HG02840 (cell line): Measurements from ENCODE around the gene SEC23A.
"Not testable (repeated sequence)": the region's sequence is repeated elsewhere in the genome, so short reads cannot be mapped to it uniquely, and the experiment has no call there.

ENCODE experiments used
- ATAC-seq: cut with Tn5 transposase; IDR thresholded peaks from one replicate; pipeline ENCODE4 v1.9.1; 2021; ENCODE audit warnings: mild to moderate bottlenecking, moderate library complexity, moderate number of reproducible peaks; ENCODE audit not compliant: unreplicated experiment, low FRiP score

The SEC23A gene

DNA sequence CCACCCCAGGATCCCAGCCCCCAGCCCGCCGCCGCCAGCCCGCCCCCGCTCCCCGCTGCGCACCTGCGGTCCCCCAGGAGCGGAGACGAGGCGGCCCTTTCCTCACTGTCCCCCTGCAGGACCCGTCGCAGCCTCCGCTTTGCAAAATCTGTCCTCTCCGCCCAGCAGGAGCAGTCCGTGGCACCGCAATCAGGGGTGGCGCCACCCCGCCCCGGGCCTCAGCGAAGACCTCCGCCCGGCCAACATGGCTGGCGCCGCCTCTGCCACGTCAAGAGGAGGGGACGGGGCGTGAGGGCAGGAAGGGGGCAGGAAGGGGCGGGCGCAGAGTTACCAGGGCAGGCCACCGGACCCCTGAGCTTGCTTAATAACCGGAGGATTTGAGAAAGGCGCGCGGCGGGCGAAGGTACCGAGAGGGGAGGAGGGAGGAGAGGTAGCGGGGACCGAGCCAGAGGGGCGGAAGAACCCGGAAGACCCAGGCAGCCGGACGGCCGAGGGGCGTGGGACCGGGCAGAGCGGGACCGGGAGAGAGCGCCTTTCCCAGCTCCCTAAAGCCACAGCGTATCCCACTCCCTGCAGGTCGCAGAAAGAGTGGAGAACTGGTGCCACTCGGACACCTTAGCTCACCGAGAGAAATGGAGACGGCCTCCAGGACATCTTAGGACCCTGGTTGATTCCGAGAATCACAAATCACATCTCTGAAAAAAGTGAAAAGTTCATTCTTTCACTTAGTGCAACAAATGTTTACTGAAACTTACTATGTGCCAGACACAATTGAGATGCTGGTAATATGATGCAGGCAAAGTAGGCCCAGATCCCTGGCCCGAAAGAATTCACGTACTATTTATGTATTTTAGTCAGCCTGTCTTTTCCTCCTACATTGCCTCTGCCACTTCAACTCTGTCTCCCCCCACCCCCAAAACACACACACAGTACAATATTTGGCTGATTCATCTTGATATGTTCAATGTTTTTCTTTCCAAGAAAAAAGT lies at the start of gene SEC23A:
Gene SEC23A (minus strand): TSS at position 267 of the 989 bp plus-strand sequence. CDS start 7,117 bp downstream, outside the sequence.
- peak; percentile 91 for ATAC-seq

- ATAC-seq = no peak
Measured at GRCh38 chr14:39145266-39145966, 42.4 kb upstream of the SEC23A start.

DNA sequence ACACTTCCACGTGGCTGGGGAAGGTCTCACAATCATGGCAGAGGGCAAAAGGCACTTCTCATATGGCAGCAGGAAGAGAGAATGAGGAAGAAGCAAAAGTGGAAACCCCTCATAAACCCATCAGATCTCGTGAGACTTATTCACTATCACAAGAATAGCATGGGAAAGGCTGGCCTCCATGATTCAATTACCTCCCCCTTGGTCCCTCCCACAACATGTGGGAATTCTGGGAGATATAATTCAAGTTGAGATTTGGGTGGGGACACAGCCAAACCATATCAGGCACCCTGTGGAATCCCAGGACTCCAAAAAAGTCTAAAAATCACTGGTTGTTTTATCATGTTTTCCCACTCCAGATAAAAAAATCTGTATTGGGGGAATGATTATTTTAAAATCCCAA lies 40.2 kb upstream of the SEC23A start:
- not testable (repeated sequence) for ATAC-seq

DNA sequence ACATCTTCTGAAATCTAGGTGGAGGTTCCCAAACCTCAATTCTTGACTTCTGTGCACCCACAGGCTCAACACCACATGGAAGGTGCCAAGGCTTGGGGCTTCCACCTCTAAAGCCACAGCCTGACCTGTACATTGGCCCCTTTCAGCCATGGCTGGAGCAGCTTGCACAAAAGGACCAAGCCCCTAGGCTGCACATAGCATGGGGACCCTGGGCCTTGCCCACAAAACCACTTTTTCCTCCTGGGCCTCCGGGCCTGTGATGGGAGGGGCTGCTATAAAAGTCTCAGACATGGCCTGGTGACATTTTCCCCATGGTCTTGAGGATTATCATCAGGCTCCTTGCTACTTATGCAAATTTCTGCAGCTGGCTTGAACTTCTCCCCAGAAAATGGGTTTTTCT lies 38.6 kb upstream of the SEC23A start:
- ATAC-seq = not testable (repeated sequence)

DNA sequence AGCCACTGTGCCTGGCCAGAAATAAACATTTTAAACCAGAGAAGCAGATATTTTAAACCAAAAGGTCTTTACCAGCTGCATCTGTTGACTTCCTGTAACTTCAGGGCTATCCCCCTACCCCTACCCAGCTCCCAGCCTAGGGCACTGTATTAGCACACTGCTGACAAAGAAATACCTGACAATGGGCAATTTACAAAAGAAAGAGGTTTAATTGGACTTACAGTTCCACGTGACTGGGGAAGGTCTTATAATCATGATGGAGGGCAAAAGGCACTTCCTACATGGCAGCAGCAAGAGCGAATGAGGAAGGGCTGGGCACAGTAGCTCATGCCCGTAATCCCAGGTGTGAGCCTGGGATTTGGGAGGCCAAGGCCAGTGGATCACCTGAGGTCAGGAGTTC lies 37.1 kb upstream of the SEC23A start:
- no peak for ATAC-seq

DNA sequence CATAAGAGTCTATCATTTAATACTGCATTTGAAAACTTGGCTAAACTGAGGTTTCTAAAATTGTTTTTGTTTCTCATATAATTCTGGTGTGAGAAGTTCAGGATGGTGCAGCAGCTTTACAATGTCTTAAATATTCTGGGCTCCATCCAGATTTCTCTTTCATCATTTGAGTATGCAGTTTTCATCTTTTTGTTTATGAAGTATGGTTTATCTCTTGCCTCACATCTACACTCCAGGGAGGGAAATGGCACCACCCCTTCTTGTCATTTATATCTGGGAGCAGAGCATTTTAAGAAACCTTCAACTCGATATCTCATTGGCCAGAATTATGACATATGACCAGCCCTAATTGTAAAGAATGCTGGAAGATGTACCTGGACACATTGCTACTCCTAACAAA lies 35.4 kb upstream of the SEC23A start:
- ATAC-seq = no peak

- not testable (repeated sequence) for ATAC-seq
Measured at GRCh38 chr14:39137835-39138234, 34.8 kb upstream of the SEC23A start.

DNA sequence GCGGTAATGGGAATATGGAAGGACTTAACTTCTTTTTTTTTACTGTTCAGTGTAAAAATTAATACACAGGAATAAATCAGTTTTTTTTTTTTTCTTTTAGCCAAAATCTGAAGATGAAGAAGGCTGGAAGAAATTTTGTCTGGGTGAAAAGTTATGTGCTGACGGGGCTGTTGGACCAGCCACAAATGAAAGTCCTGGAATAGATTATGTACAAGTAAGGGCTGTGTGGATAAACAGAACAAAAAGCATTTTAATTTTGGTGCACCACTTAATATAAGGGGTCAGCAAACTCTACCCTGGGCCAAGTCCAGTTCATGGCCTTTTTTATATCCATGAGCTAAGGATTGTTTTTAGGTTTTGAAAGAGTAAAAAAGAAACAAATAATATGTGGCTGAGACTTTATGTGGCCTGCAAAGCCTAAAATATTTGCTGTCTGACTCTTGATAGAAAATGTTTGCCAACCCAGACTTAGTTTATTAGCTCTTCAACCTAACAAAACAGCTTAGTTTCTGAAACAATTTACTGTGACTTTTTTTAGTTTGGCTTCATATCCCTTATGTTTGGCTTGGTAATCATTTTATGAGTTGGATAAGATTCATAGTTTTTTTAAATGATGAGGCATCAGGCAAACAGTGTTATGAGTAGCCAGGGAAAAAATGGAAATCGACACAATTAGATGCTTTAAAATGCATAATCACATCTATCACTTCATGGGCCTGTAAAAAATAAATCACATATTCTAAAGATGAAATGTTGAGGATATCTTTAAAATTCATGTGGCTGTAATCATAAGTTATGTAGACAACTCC lies 19.5 kb upstream of the SEC23A start:
- no peak for ATAC-seq

DNA sequence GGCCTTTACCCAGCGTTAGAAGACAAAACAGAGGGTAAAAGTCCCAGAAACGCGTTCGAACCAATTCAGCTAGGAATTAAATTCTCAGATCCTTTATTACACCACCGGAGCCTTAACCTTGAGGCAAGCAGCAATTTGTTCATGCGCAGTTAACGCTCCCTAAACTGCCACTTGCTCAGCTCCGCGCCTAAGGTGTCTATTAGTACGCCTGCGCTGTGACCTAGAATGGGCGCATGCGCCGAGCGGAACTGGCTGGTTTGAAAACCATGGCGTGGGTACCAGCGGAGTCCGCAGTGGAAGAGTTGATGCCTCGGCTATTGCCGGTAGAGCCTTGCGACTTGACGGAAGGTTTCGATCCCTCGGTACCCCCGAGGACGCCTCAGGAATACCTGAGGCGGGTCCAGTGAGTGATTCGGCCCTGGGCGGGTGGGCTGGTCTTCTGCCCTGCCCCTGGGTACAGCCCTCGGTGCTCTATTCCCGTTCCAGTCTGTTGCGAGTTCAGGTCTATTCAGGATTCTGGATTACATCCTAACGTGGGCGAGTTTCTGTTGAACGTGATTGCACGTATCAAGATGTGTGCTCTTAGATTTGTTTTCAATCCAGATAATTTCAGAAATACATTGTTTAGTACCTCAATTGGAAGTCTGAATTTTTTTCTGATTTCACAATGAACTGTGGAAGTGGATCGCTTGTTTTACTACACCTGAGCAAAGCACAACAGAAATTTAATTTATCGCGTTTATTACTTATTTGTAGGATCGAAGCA lies 11.2 kb upstream of the SEC23A start, which contains the start of gene GEMIN2:
Gene GEMIN2 (plus strand): TSS at position 251 of the 766 bp plus-strand sequence. CDS start 16 bp downstream, at position 267.
- ATAC-seq = peak; percentile 96

GRCh38 chr14:39113685-39114072 lies 10.6 kb upstream of the SEC23A start:
- ATAC-seq = no peak

DNA sequence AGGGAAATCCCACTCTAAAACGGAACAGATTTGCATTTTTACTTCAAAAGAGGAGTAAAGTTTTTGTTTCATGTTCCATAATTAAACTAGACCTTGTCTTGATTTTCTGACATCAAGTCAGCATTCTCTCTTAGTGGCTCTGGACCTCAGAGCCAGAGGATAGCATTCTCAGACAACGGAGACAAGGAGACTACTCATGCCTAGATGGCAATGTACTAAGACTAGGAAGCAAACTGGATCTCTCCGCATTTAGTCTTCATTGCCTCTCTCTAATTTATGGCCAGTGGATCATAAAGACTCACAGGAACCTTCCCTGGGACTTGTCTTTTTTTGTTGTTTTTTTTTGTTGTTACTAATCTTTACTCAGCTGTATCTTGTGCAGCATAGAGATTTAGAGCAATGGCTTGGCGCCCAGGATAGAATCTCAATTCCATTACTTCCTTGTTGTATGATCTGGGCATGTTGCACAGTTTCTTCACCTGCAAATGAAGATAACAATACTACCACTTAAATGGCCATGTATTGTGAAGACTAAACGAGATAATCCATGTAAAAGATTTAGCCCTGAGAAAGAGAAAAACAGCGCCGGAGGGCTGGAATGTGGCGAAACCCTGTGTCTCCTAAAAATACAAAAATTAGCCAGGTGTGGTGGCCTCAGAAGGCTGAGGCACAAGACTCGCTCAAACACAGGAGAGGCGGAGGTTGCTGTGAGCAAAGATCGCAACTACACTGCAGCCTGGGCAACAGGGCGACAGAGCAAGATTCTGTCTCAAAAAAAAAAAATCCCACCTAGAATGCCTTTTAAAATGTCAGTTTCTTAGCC lies 7.1 kb upstream of the SEC23A start:
- ATAC-seq = no peak

GRCh38 chr14:39108791-39109190 lies 5.8 kb upstream of the SEC23A start:
- ATAC-seq = no peak

DNA sequence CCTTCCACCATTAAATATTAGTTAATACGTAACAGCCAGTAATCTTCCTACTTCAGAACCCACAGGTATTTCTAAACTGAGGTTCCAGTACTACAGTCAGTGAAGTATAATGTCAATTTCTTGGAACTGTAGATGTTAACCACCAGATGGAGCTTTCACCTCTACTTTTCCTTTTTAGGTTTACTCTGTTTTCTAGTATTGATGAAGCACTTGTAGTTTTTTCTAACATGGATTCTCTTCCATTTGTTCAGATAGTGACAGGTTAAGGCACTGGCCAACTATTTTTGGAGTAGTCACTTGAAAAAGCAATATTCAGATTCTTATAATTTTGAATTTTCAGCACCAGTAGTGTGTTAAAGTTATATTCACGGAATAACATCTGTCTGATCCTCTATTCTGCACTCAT lies 4.6 kb upstream of the SEC23A start:
- ATAC-seq = no peak

DNA sequence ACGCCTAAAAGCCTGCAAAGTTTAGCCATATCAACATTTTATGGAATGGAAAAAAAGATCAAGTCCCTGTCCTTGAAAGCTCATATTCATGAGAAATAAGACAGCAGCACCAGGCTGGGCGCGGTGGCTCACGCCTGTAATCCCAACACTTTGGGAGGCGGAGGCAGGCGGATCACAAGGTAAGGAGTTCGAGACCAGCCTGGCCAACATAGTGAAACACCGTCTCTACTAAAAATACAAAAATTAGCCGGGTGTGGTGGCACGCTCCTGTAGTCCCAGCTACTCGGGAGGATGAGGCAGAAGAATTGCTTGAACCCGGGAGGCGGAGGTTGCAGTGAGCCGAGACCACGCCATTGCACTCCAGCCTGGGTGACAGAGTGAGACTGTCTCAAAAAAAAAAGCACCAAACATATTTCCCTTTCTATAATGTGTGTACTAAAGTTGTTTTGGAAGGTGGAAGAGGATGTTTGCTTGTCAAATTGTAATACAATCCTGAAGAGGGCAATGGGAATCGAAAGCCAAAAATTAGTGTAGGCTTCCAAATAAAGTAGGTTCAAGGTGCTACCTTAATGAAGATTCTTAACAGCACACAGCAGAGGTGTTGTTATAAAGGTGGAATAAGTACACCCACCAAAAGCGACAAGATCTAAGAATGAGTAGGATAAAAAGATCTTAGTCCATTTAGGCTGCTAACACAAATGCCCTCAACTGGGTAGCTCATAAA lies 1.2 kb upstream of the SEC23A start:
- not testable (repeated sequence) for ATAC-seq

GRCh38 chr14:39102265-39102968 lies 618 bp downstream of the SEC23A start:
- ATAC-seq = peak; percentile 8

DNA sequence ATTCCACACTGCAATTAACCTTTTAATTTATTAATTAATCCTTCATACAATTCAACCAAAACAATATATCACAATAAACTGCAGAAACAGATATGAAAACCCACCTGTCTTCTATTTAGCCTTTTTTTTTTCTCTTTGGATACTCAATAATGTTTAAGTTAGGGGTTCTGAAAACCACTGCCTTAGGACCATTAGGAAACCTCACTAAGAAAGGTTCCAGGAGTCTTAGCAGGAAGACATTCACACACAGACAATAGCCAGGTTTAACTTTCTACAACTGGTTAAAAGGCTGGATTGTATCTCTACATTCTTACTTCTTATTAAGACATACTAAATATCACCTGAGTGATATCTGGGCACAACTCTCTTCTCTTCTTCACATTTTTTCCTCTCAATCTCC lies 3.3 kb downstream of the SEC23A start:
- no peak for ATAC-seq

DNA sequence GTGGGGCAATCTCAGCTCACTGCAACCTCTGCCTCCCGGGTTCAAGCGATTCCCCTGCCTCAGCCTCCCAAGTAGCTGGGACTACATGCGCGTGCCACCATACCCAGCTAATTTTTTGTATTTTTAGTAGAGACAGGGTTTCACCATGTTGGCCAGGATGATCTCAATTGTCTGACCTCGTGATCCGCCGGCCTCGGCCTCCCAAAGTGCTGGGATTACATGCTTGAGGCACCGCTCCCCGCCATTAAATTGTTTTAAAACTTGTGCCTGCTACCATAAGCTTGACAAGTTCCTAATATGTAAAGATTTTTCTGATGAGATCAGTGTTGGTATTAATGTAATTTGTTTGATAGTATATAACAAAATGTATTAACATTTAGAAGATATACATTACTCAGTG lies 3.8 kb downstream of the SEC23A start:
- ATAC-seq = not testable (repeated sequence)

DNA sequence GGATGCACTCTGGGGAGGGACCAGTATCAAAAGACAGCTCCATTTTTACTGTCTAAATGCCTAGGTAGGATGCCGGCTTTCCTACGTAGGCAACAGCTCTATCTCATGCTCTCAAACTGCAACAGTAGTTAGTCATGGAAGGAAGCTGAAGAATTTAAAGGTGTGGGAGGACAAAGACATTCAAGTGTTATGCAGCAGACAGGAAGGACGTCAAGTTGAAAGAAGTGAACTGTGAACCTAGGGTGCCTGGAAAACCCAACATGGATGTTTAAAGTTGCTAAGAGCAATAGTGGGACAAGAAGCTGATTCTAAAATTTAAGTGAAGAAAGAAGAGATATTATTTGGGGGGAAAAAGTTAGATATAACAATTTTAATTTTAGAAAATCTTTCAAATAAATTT lies 5.9 kb downstream of the SEC23A start:
- ATAC-seq = no peak
